SK-N-SH treated with all-trans-retinoic acid at 6 μM for 48 hours (cell line): ENCODE data around the gene ABLIM1.

Source experiments
- ESRRG ChIP-seq: fragments of 250-450 bp; sonication (Bioruptor Pico); IDR thresholded peaks from 2 replicates; pipeline ENCODE4 v1.6.1; 2021; ENCODE audit warnings: mild to moderate bottlenecking
- RARB ChIP-seq: fragments of 250-450 bp; sonication (Bioruptor Pico); IDR thresholded peaks from 2 replicates; pipeline ENCODE4 v1.8.0; 2021; ENCODE audit warnings: mild to moderate bottlenecking, moderate library complexity
- SNAI2 ChIP-seq: fragments of 250-450 bp; sonication (Bioruptor Pico); IDR thresholded peaks from 2 replicates; pipeline ENCODE4 v1.5.0; 2020; ENCODE audit warnings: mild to moderate bottlenecking, moderate library complexity
- ZFP3 ChIP-seq: fragments of 250-450 bp; sonication (Bioruptor Pico); IDR thresholded peaks from 2 replicates; pipeline ENCODE4 v1.5.0; 2020; ENCODE audit warnings: mild to moderate bottlenecking, moderate library complexity
- TF ChIP-seq, protein P1 (sequence below): fragments of 250-450 bp; sonication (Bioruptor Pico); IDR thresholded peaks from 2 replicates; pipeline ENCODE4 v1.8.0; 2020; ENCODE audit warnings: mild to moderate bottlenecking, moderate library complexity, borderline replicate concordance
- TF ChIP-seq, protein P2 (sequence below): fragments of 250-450 bp; sonication (Bioruptor Pico); IDR thresholded peaks from 2 replicates; pipeline ENCODE4 v1.5.1; 2021; ENCODE audit warnings: mild to moderate bottlenecking, moderate library complexity
- TF ChIP-seq, protein P3 (sequence below): fragments of 250-450 bp; sonication (Bioruptor Pico); IDR thresholded peaks from 2 replicates; pipeline ENCODE4 v1.8.0; 2021; ENCODE audit warnings: low read depth, mild to moderate bottlenecking, moderate library complexity, borderline replicate concordance

DNA sequence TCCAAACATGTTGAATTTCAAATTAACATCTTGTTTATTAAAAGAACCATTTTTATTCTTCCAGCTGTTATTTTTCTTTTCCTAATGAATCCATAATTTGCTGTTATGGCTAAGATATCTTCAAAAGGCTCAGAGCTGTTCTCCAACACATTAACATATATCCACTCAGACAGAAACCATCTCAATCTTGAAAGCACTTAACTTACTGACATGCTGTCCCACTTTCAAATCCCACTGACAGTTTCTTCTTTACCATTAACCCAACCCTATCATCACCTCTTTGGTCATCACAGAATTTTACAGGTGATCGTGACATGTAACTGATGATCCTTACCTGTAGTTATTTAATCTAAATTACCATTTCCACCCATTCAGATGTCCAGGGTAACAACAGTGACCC, 178.2 kb downstream of the ABLIM1 start:
- no peak for TF ChIP-seq ZFP3 (CRISPR knock-in tag)
- TF ChIP-seq, protein P1, sequence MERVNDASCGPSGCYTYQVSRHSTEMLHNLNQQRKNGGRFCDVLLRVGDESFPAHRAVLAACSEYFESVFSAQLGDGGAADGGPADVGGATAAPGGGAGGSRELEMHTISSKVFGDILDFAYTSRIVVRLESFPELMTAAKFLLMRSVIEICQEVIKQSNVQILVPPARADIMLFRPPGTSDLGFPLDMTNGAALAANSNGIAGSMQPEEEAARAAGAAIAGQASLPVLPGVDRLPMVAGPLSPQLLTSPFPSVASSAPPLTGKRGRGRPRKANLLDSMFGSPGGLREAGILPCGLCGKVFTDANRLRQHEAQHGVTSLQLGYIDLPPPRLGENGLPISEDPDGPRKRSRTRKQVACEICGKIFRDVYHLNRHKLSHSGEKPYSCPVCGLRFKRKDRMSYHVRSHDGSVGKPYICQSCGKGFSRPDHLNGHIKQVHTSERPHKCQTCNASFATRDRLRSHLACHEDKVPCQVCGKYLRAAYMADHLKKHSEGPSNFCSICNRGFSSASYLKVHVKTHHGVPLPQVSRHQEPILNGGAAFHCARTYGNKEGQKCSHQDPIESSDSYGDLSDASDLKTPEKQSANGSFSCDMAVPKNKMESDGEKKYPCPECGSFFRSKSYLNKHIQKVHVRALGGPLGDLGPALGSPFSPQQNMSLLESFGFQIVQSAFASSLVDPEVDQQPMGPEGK (CRISPR knock-in tag), result no peak
- TF ChIP-seq, protein P2, sequence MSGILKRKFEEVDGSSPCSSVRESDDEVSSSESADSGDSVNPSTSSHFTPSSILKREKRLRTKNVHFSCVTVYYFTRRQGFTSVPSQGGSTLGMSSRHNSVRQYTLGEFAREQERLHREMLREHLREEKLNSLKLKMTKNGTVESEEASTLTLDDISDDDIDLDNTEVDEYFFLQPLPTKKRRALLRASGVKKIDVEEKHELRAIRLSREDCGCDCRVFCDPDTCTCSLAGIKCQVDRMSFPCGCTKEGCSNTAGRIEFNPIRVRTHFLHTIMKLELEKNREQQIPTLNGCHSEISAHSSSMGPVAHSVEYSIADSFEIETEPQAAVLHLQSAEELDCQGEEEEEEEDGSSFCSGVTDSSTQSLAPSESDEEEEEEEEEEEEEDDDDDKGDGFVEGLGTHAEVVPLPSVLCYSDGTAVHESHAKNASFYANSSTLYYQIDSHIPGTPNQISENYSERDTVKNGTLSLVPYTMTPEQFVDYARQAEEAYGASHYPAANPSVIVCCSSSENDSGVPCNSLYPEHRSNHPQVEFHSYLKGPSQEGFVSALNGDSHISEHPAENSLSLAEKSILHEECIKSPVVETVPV (CRISPR knock-in tag), result no peak
- TF ChIP-seq SNAI2 (CRISPR knock-in tag), result no peak
- TF ChIP-seq, protein P3, sequence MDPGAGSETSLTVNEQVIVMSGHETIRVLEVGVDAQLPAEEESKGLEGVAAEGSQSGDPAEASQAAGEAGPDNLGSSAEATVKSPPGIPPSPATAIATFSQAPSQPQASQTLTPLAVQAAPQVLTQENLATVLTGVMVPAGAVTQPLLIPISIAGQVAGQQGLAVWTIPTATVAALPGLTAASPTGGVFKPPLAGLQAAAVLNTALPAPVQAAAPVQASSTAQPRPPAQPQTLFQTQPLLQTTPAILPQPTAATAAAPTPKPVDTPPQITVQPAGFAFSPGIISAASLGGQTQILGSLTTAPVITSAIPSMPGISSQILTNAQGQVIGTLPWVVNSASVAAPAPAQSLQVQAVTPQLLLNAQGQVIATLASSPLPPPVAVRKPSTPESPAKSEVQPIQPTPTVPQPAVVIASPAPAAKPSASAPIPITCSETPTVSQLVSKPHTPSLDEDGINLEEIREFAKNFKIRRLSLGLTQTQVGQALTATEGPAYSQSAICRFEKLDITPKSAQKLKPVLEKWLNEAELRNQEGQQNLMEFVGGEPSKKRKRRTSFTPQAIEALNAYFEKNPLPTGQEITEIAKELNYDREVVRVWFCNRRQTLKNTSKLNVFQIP (CRISPR knock-in tag), result no peak
- TF ChIP-seq ESRRG (CRISPR knock-in tag), result no peak
- no peak for TF ChIP-seq RARB (CRISPR knock-in tag)
